Activated T-cell treated with anti-CD3 and anti-CD28 coated beads, Interleukin-2, amount 50 U/mL, for 1 hour (primary cell): Measurements from ENCODE around the gene STIMATE.

ENCODE experiments used
- DNase-seq: peaks from one replicate; pipeline ENCODE4 v3.0.0-alpha.2; 2020

STIMATE gene

DNA sequence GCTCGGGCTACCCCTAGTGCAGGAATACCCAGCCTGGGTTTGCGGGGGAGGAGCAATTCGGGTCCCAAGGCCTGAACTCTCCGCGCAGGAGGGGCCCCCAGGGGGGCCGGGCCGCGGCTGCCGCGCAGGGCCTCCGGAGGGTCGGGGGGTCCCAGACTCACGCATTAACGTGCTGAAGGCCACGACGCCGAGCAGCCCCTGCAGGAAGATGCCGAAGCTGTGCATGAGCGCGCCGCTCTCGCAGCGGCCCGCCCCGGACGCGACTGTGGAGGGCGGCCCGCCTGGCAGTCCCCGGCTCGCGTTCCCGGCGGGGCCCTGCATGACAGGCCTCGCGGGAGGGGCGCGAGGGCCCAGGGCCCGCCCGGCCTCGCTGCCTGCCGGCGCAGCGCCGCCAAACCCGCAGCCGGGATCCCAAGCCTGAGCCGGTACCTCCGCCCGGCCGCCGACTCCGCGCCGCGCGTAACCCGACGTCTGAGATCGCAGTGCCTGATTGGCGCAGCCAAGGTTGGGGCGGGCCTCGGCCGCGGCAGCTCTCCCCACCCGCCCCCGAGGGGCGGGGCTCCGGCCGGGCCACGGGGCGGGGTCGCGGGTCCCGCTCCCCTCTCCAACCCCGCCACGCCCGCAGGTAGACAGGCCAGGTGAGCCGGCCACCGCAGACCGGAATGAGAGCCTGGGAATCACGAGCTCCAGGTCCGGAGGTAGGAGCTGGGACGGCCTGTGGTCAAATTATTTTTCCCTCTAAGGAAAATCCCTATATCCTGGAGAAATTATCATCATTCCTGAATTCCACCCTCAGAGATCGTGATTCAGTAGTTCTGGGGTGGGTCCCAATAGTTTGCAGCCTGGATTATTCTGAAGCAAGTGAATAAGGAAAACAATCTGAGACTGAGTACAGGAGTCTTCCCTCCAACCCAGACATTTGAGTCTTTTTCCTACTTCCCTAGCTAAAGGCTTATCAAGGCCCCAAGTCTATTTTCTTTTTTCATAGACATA, at the start of gene STIMATE:
Gene STIMATE, minus strand, starts transcription at position 419 of the 993 bp plus-strand sequence. Its CDS starts 98 bp downstream, at position 321.
- DNase-seq, result peak; percentile 91

- DNase-seq, result no peak
Observed at GRCh38 chr3:52939600-52939999, 42.3 kb upstream of the STIMATE start.

DNA sequence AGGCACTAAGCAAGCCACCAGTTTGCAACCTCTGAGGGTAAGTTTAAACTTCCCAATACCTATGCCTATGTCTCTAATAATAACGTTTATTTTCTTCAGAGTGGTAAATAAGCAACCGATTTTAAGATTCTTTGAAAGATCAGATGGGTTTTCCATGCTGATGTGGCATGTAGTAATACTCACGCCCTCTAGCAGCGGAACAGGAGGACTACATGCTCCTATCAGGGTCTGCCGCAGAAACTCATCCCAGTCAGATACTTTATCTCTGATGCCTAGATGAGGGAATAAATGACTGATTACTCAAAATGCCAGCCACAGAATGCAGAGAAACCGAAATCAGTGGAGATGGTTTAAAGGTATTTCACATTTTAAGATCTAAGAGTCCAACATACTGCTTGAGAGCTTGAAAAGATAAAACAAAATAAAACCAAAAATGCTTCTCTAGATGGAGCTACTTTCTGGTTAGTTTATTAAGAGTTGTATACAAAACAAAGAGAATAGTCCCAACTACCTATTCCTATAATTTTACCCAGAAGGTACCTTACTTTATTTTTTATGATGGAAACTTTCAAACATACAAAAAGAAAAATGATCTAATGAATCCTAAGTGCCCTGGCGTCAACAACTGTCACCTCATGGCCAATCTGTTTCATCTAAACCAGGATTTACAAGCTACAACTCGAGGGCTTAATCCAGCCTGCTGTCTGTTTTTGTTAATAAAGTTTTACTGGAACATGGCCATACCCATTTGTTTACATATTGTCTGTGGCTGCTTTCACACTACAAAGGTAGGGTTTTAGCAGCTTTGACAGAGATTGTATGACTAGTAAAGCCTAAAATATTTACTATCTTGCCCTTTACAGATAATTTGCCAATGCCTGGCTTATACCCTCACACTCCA, 37.5 kb upstream of the STIMATE start:
- DNase-seq, result peak; percentile 39

- no peak for DNase-seq
Observed at GRCh38 chr3:52931889-52932288, 34.5 kb upstream of the STIMATE start.

DNA sequence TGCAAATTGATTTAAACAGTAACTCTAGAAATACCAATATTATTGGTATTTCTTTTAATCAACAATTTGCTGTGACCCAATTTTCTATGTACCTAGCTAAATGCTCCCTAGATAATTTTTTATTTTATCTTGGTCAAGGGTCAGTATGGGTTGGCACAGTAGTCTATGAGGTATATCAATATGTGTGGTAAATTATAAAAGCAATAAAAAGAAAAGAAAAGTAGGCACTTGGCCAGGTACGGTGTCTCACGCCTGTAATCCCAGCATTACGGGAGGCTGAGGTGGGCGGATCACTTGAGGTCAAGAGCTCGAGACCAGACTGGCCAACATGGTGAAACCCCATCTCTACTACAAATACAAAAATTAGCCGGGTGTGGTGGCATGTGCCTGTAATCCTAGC, 34.0 kb upstream of the STIMATE start:
- DNase-seq, result no peak

DNA sequence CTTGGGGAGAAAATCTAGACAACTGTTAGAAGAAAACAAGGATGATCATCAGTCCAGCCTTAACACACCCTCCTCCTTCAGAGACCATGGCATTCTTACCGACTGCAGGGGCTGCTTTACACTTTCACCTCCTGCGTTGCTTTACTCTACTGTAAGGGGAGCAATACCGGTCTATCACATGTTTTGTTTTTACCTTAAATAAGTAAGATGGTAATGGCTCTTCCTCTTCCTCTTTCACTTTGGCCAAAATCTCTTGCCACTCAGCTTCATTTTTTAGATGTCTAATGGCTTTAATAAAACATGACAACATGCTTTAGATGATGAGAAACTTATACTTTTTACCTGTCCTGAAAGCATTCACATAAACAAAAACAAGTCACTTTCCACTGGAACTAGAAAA, 33.4 kb upstream of the STIMATE start:
- DNase-seq, result no peak

GRCh38 chr3:52926554-52926953, 29.2 kb upstream of the STIMATE start:
- DNase-seq, result no peak

DNA sequence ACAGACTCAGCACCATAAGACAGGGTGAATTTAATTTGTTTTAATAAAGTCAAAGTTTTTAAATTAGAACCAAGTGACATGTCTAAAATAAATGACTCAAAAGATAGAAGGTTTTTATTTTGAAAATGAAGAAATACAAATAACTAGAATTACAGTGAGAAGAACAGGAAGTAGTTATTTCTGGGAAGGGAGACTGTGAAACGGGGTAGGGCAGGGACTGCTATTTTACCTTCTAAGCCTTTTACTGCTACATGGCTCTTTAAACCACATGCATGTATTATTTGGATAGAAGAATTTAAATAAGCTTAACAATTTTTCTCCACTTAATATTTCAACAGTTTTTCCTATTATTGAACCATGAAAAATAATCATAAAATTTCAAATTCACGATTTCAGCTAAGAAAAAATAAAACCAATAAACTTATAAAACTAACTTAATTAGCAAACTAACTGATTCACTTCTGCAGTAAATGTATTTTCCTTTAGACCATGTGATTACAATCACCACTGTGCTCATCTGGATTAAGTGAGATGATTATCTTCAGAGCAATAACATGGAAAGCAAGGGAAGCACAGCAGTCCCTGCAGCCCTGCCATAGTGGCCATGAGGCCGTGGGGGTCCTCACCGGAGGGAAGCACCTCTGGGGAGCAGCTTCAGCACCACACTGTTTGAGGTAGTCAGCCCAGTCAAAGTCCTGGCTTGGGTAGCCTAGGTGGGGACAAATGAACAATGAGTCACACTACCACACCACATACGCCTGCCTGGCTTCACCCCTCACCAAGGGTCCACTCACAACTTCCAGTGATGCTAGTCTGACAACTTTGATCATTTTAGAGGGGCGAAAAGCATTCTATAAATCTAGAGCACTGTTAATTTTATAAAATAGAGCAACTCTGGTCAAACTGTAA, 28.3 kb upstream of the STIMATE start:
- no peak for DNase-seq

DNA sequence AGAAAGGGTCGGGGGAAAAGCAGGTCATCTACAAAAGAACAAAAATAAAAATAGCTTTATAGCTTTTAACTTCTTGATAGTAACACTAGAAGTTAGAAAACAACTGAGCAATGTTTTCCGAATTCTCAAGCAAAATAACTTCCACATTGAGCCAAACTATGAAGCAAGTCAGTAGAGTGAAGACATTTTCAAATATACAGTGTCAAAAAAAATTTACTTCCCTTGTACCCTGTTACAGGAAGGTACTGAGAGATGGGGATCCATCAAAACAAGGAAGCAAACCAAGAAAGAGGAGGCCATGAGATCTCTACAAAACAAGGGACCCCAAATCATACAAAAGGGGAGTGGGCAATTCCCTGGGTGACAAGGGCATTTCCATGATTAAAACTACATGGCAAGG, 26.6 kb upstream of the STIMATE start:
- no peak for DNase-seq

DNA sequence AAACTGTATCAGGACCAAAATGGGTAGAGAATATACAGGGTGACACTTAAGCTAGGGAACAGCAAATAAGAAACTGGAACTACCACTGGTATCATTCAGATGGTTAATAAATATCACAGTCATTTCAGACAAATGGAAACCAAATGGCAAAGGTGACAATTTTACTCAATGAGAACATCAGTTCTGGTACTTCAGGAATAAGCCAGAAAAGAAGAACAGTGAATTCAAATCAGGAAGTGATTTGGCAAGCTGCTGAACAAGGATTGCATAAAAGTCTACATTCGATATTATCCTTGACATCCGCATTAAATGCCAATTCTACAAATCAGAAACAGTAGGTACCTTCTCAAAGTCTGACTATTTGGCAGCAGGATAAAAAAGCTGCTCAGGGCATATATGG, 23.5 kb upstream of the STIMATE start:
- no peak for DNase-seq

DNA sequence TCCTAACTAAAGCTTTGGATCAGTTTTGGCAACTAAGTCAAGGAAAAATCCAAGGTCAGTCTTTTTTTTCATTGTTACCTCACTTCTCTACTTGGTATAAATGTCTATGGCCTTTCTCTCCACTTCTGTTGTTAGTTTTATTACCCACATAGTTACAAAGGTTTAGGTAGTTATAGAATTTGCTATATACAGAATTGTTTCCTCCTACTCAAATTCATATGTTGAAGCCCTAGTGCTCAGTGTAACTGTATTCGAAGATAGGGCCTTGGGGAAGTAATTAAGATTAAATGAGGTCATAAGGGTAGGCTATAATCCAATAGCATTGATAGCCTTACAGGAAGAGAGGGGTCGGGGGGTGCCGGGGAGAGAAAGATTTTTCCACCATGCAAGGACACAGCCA, 19.7 kb upstream of the STIMATE start:
- DNase-seq, result no peak

DNA sequence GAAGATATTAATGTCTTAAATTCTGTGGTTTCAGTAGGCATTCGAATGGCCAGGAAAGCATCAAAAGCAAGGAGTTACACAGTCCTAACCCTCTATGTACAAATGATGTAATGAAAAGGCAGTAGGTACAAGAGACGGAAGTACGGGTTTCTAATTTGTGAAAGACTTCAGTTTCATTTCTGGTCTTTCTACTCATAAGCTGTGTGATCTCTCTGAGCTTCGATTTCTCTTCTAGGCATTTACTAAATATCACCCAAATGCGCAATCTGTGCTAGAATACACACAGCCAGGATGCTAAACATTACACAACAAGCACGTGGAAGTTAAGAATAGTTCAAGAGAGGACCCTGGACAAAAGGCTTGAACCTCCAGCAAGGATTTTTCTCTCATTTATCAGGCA, 17.9 kb upstream of the STIMATE start:
- no peak for DNase-seq

- no peak for DNase-seq
Observed at GRCh38 chr3:52912885-52913731, 15.8 kb upstream of the STIMATE start.

DNA sequence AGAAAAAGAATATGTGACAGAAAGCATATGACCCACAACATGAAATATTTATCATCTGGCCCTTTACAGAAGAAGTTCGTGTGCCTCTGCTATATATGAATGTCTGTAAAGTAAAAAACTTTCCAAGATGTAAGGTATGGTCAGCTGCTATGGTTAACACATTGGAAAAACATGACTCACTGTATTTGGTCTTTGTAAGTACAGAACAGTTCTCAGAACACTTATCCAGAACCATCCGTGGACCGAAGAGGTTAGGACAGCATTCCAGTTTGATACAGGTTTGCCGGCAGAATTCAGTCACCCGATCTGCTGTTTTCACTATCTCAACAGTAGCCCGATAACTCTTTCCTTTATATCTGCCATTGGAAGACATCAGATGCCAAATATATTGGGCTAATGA, 13.5 kb upstream of the STIMATE start:
- DNase-seq, result no peak

- no peak for DNase-seq
Observed at GRCh38 chr3:52907497-52907896, 10.1 kb upstream of the STIMATE start.

GRCh38 chr3:52904552-52904951, 7.2 kb upstream of the STIMATE start:
- no peak for DNase-seq

DNA sequence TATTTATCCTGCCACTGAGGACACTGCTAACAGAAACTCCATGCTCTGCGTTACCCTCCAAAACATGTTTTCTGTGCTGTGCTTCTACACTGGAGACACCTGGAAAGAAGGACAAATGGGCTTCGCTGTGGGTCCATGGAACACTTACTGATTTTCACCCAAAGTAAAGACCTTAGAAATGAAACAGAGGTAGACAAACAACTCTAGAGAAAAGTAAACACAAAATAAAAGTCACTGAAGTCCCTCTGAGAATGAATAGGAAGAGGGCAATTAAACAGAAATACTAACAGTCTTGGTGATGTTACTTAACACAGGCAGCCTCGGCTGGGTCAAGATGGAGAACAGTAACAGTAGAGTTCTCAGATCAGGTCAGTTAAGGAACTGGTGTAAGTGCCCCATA, 6.7 kb upstream of the STIMATE start:
- DNase-seq, result no peak

- no peak for DNase-seq
Observed at GRCh38 chr3:52896613-52897012, 735 bp downstream of the STIMATE start.

DNA sequence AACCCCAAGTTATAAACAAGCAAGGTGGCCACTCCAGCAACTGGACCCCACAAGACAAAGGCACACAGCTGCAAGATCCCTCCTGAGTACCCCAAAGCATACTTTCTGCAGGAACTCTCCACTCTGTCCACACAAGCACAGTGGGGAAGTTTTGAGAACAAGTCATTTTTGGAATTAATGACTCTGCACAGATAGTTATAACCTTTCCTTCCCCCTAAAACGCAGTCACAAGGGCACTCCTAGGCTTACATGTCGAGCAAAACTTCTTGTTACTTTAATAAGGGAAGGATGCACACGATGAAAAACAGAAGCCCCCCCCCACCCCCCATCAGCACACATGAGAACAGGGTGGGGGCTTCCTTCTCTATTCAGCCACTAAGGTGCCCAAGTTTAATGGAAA, 1.2 kb downstream of the STIMATE start:
- no peak for DNase-seq

GRCh38 chr3:52895418-52895817, 1.9 kb downstream of the STIMATE start:
- DNase-seq, result no peak

DNA sequence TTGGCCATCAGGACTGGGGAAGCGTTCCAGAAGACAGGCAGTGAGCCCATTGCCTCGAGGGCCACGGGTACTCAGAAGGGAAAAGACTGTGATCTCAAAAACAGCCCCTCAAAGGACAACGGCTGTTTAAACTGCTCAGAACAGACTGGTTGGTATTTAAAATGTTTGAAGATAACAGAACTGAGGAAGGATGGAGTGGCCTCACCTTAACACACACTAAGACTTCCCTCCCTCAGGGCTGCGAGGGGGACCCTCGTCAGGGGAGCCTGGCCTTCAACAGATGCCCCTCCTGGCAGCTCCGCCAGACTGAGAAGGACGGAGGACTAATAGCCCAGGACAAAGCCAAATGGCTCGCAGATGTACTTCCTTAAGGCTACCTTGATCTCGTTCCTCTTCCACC, 2.6 kb downstream of the STIMATE start:
- DNase-seq, result no peak

DNA sequence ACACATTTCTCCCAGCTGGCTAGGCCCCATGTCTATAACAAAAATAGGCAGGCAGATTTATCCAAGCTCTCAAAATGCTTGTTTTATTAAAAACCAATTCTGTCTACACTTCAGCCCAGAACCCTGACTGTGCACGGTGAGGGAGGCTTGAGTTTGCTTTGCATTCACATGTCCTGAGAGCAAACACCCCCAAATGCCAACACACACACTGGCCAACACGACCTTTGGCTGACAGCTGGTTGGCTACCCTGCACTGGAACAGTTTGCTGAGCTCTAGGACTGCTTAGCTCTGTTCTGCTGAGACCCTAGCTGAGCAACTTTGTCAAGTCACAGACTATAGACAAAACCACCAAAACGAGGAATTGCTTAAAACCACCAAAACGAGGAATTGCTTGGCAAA, 3.6 kb downstream of the STIMATE start:
- no peak for DNase-seq
